T-helper 17 cell (primary cell): ENCODE results near the gene STX17. TPM values are rescaled to one million over a fixed set of nuclear protein-coding genes. Genes with fewer than 3 reads are reported as not detected.
A peak's percentile ranks its signal among the peaks of the same experiment; 100 is the strongest.
"Not testable (repeated sequence)": the region's sequence is repeated elsewhere in the genome, so short reads cannot be mapped to it uniquely, and the experiment has no call there.

Experiments
- ATAC-seq: fragments of 150-1000 bp; cut with Tn5 transposase; 2 replicates; pipeline ENCODE4 v1.10.0; 2021; ENCODE audit warnings: mild to moderate bottlenecking, moderate library complexity
- DNase-seq, 3 donors: peaks; one replicate each; pipeline versions ENCODE4 v3.0.0 to v3.0.0-alpha.2; 2020 to 2021
- H3K9me3 ChIP-seq: one replicate; pipeline ENCODE4 v1.7.0; 2013; ENCODE audit warnings: low read length, mild to moderate bottlenecking; ENCODE audit not compliant: control insufficient read depth, poor library complexity, severe bottlenecking
- H3K27ac Mint-ChIP-seq: one replicate; pipeline ENCODE4 v1.8.0; 2022; ENCODE audit warnings: mild to moderate bottlenecking, moderate library complexity, mixed read lengths
- H3K27me3 Mint-ChIP-seq: one replicate; pipeline ENCODE4 v1.8.0; 2022; ENCODE audit warnings: mixed read lengths
- H3K36me3 Mint-ChIP-seq: one replicate; pipeline ENCODE4 v1.8.0; 2022; ENCODE audit warnings: low read depth, mixed read lengths
- H3K4me1 Mint-ChIP-seq: one replicate; pipeline ENCODE4 v1.8.0; 2022; ENCODE audit warnings: mild to moderate bottlenecking, mixed read lengths
- H3K4me3 Mint-ChIP-seq: one replicate; pipeline ENCODE4 v1.8.0; 2022; ENCODE audit warnings: mild to moderate bottlenecking, moderate library complexity, mixed read lengths
- total RNA-seq, 4 donors: library from RNA in 2 of 4; stranded (reverse) in 2 of 4; gene quantifications; one replicate each; pipeline ENCODE4 v1.2.3 and lab custom pipeline; 2022 to 2026

The STX17 gene
- total RNA-seq (10 to 100 TPM; 27.1 to 33.2 TPM), total RNA-seq (lab: John Stamatoyannopoulos, UW) (52.7 to 55.8 reads per million in 2 donors)

- H3K27ac Mint-ChIP-seq, result peak within 1 kb of the TSS; percentile 97
Measured at GRCh38 chr9:99906403-99907207, at the start of gene STX17. STX17 (plus strand) TSS chr9:99906654; CDS start chr9:99915240, 8,586 bp downstream.

GRCh38 chr9:99857576-99857975, 48.9 kb upstream of the STX17 start:
- H3K27ac Mint-ChIP-seq, result peak overlapping the region; percentile 24
- not testable (repeated sequence) for H3K36me3 Mint-ChIP-seq, H3K27me3 Mint-ChIP-seq, H3K9me3 ChIP-seq, DNase-seq, H3K4me1 Mint-ChIP-seq, H3K4me3 Mint-ChIP-seq, ATAC-seq

More at GRCh38 chr9:99906403-99907207, at the start of gene STX17:
- H3K9me3 ChIP-seq, result no peaks in the 10 kb centered on the region
- Mint-ChIP-seq H3K4me1 (peaks cover 28% of the 10 kb centered on the region), H3K27me3 (no peaks in the 10 kb centered on the region), H3K4me3 (peak within 1 kb of the TSS; percentile 95), H3K36me3 (peaks cover 5% of the 10 kb centered on the region)
- DNase-seq, result peak; percentile 76 to 81 (median 80)
- peak; percentile 87 for ATAC-seq

- no peaks in the 10 kb centered on the region for H3K36me3 Mint-ChIP-seq
- no peak for DNase-seq
- H3K27me3 Mint-ChIP-seq, result no peaks in the 10 kb centered on the region
- H3K27ac Mint-ChIP-seq, result peak overlapping the region; percentile 24
- no peak for ATAC-seq
- no peak overlapping the region for H3K4me3 Mint-ChIP-seq
- no peaks in the 10 kb centered on the region for H3K4me1 Mint-ChIP-seq
- H3K9me3 ChIP-seq, result no peaks in the 10 kb centered on the region
Measured at GRCh38 chr9:99858087-99858486, 48.4 kb upstream of the STX17 start.

- H3K27me3 Mint-ChIP-seq, result no peaks in the 10 kb centered on the region
- no peaks in the 10 kb centered on the region for H3K4me1 Mint-ChIP-seq
- H3K9me3 ChIP-seq, result no peaks in the 10 kb centered on the region
- H3K36me3 Mint-ChIP-seq, result no peaks in the 10 kb centered on the region
- DNase-seq, result no peak
- no peak overlapping the region for H3K27ac Mint-ChIP-seq
- no peak for ATAC-seq
- H3K4me3 Mint-ChIP-seq, result no peak overlapping the region
Measured at GRCh38 chr9:99859243-99859980, 47.0 kb upstream of the STX17 start.

GRCh38 chr9:99860266-99860665, 46.2 kb upstream of the STX17 start:
- no peak overlapping the region for H3K27ac Mint-ChIP-seq
- H3K4me1 Mint-ChIP-seq, result no peaks in the 10 kb centered on the region

GRCh38 chr9:99863955-99864354, 42.5 kb upstream of the STX17 start:
- no peak for DNase-seq
- peaks cover 9% of the 10 kb centered on the region for H3K4me1 Mint-ChIP-seq
- H3K27ac Mint-ChIP-seq, result no peak overlapping the region
- no peaks in the 10 kb centered on the region for H3K36me3 Mint-ChIP-seq
- ATAC-seq, result no peak
- H3K9me3 ChIP-seq, result no peaks in the 10 kb centered on the region
- H3K27me3 Mint-ChIP-seq, result no peaks in the 10 kb centered on the region
- no peak overlapping the region for H3K4me3 Mint-ChIP-seq

More at GRCh38 chr9:99860266-99860665, 46.2 kb upstream of the STX17 start:
- DNase-seq (no peak), ATAC-seq (no peak)
- H3K4me3 Mint-ChIP-seq, result no peak overlapping the region
- no peaks in the 10 kb centered on the region for H3K36me3 Mint-ChIP-seq
- no peaks in the 10 kb centered on the region for H3K9me3 ChIP-seq
- H3K27me3 Mint-ChIP-seq, result no peaks in the 10 kb centered on the region

GRCh38 chr9:99866398-99866797, 40.1 kb upstream of the STX17 start:
- H3K27ac Mint-ChIP-seq, result no peak overlapping the region
- no peak for DNase-seq
- H3K36me3 Mint-ChIP-seq, result peaks cover 3% of the 10 kb centered on the region
- peaks cover 9% of the 10 kb centered on the region for H3K4me1 Mint-ChIP-seq
- no peaks in the 10 kb centered on the region for H3K9me3 ChIP-seq
- H3K27me3 Mint-ChIP-seq, result no peaks in the 10 kb centered on the region
- no peak overlapping the region for H3K4me3 Mint-ChIP-seq
- no peak for ATAC-seq

- DNase-seq (no peak), ATAC-seq (peak; percentile 6)
- no peaks in the 10 kb centered on the region for H3K9me3 ChIP-seq
- H3K36me3 Mint-ChIP-seq, result peaks cover 3% of the 10 kb centered on the region
- H3K4me1 Mint-ChIP-seq, result peaks cover 9% of the 10 kb centered on the region
- H3K27me3 Mint-ChIP-seq, result no peaks in the 10 kb centered on the region
- H3K4me3 Mint-ChIP-seq, result no peak overlapping the region
- H3K27ac Mint-ChIP-seq, result peak overlapping the region; percentile 66
Measured at GRCh38 chr9:99867536-99867935, 38.9 kb upstream of the STX17 start.

GRCh38 chr9:99867968-99868367, 38.5 kb upstream of the STX17 start:
- Mint-ChIP-seq H3K4me1 (peaks cover 9% of the 10 kb centered on the region), H3K27me3 (no peaks in the 10 kb centered on the region), H3K4me3 (peak overlapping the region; percentile 55), H3K36me3 (peaks cover 3% of the 10 kb centered on the region), H3K27ac (peak overlapping the region; percentile 66)
- no peak for DNase-seq
- H3K9me3 ChIP-seq, result no peaks in the 10 kb centered on the region
- peak; percentile 24 for ATAC-seq

- Mint-ChIP-seq H3K27me3 (no peaks in the 10 kb centered on the region), H3K27ac (peak overlapping the region; percentile 66), H3K4me3 (no peak overlapping the region), H3K36me3 (peaks cover 3% of the 10 kb centered on the region), H3K4me1 (peaks cover 9% of the 10 kb centered on the region)
- no peaks in the 10 kb centered on the region for H3K9me3 ChIP-seq
- DNase-seq (no peak), ATAC-seq (peak; percentile 24)
Measured at GRCh38 chr9:99868845-99869244, 37.6 kb upstream of the STX17 start.

- DNase-seq, result no peak
- Mint-ChIP-seq H3K36me3 (peaks cover 3% of the 10 kb centered on the region), H3K27ac (no peak overlapping the region), H3K4me3 (no peak overlapping the region), H3K4me1 (peaks cover 9% of the 10 kb centered on the region), H3K27me3 (no peaks in the 10 kb centered on the region)
- ATAC-seq, result no peak
- no peaks in the 10 kb centered on the region for H3K9me3 ChIP-seq
Measured at GRCh38 chr9:99870126-99870525, 36.3 kb upstream of the STX17 start.

- no peak overlapping the region for H3K27ac Mint-ChIP-seq
- DNase-seq (no peak), ATAC-seq (no peak)
- no peak overlapping the region for H3K4me3 Mint-ChIP-seq
- H3K27me3 Mint-ChIP-seq, result no peaks in the 10 kb centered on the region
- H3K4me1 Mint-ChIP-seq, result peaks cover 3% of the 10 kb centered on the region
- H3K36me3 Mint-ChIP-seq, result peaks cover 6% of the 10 kb centered on the region
- H3K9me3 ChIP-seq, result no peaks in the 10 kb centered on the region
Measured at GRCh38 chr9:99873531-99873930, 32.9 kb upstream of the STX17 start.

- H3K4me3 Mint-ChIP-seq, result no peak overlapping the region
- no peaks in the 10 kb centered on the region for H3K9me3 ChIP-seq
- DNase-seq (no peak), ATAC-seq (no peak)
- no peaks in the 10 kb centered on the region for H3K27me3 Mint-ChIP-seq
- no peaks in the 10 kb centered on the region for H3K4me1 Mint-ChIP-seq
- H3K36me3 Mint-ChIP-seq, result peaks cover 6% of the 10 kb centered on the region
- H3K27ac Mint-ChIP-seq, result no peak overlapping the region
Measured at GRCh38 chr9:99873943-99874584, 32.4 kb upstream of the STX17 start.
